Motor neuron (in vitro differentiated cells): ENCODE results near the gene MGAT1. TPM values are rescaled to one million over a fixed set of nuclear protein-coding genes. Genes with fewer than 3 reads are reported as not detected.

Experiments
- ATAC-seq, 8 experiments: fragments of 200-7000 bp; cut with Tn5 transposase; replicated peaks in 6 of 8; 2 replicates each; pipeline ENCODE4 v1.8.0; 2021; ENCODE audit warnings: mild to moderate bottlenecking in 8 of 8, moderate library complexity in 8 of 8
- H3K27ac ChIP-seq, 2 donors: fragments of 250-450 bp; sonication (Bioruptor Pico); 2 replicates each; pipeline ENCODE4 v1.9.0; 2021; ENCODE audit warnings: antibody characterized with exemption in 2 of 2, mild to moderate bottlenecking in 2 of 2, moderate library complexity in 1 of 2
- H3K4me1 ChIP-seq, 2 donors: fragments of 250-450 bp; sonication (Bioruptor Pico); replicated peaks in 1 of 2; 2 replicates each; pipeline ENCODE4 v1.6.1; 2021; ENCODE audit warnings: antibody characterized with exemption in 2 of 2, mild to moderate bottlenecking in 2 of 2, moderate library complexity in 1 of 2
- H3K4me3 ChIP-seq, 5 donors: fragments of 250-450 bp; sonication (Bioruptor Pico); 2 replicates each; pipeline ENCODE4 v1.9.0; 2021; ENCODE audit warnings: antibody characterized with exemption in 5 of 5, mild to moderate bottlenecking in 5 of 5, moderate library complexity in 4 of 5
- WGBS, 10 experiments: fragments of 450-650 bp; shearing (Covaris generic); methylation state at CpG; one replicate each; pipeline ENCODE4 v1.0.0; 2022; 5-methylcytosine and 5-hydroxymethylcytosine counted together
- in situ Hi-C, 9 experiments: fragments of 400-800 bp; cut with MboI; loops; one replicate each; pipeline ENCODE4 v1.15.0; 2021; ENCODE audit warnings: low sequenced_read_pairs in 9 of 9, low pct_unique_long_range_greater_than_20kb in 2 of 9; ENCODE audit not compliant: unreplicated experiment in 9 of 9
- total RNA-seq, 8 experiments: library from RNA; unstranded; fragments of 300-600 nt; gene quantifications; 2 replicates each; pipeline versions ENCODE4 v1.2.3 to v1.2.4, GENCODE V29; 2022

The MGAT1 gene
- total RNA-seq: 10 to 100 TPM; 24.6 to 59.6 (median 37.7) TPM

- WGBS, 10 experiments: 7% methylated on average over 3 of the region's 87 CpGs; no CpG with 5 or more reads in 9 of the 10 experiments
- in situ Hi-C loops: no loop called here
Measured at GRCh38 chr5:180802325-180803180, at the start of gene MGAT1. MGAT1 (minus strand) TSS chr5:180802806; CDS start chr5:180792971, 9,835 bp downstream.

GRCh38 chr5:180850434-180851078, 48.0 kb upstream of the MGAT1 start:
- 90 to 100% (median 92%) methylated on average over 2 to 8 of the region's 10 CpGs; no CpG with 5 or more reads in 3 of the 10 experiments for WGBS, 10 experiments
- H3K27ac ChIP-seq: no peak overlapping the region
- in situ Hi-C loops: no loop called here
- ATAC-seq: no peak
- no peaks in the 10 kb centered on the region for H3K4me1 ChIP-seq
- no peak overlapping the region for H3K4me3 ChIP-seq

More at GRCh38 chr5:180802325-180803180, at the start of gene MGAT1:
- Histone ChIP-seq H3K4me3 (peak within 1 kb of the TSS; percentile 53 to 90 (median 56)), H3K4me1 (peaks cover 27 to 28% of the 10 kb centered on the region in 2 donors), H3K27ac (peak within 1 kb of the TSS; percentile 65 to 81)
- peak; percentile 68 to 85 (median 80) for ATAC-seq

- ATAC-seq: no peak
- H3K4me3 ChIP-seq: no peak overlapping the region
- H3K27ac ChIP-seq: no peak overlapping the region
- 80 to 100% (median 89%) methylated on average over 1 to 4 of the region's 4 CpGs for WGBS, 10 experiments
- in situ Hi-C loops: no loop called here
- H3K4me1 ChIP-seq: no peaks in the 10 kb centered on the region
Measured at GRCh38 chr5:180849827-180850226, 47.2 kb upstream of the MGAT1 start.

GRCh38 chr5:180848878-180849277, 46.3 kb upstream of the MGAT1 start:
- in situ Hi-C loops: no loop called here
- WGBS, 10 experiments: 89 to 100% (median 100%) methylated on average over 1 of the region's 1 CpG; no CpG with 5 or more reads in 5 of the 10 experiments
- ATAC-seq: no peak
- Histone ChIP-seq H3K4me1 (no peaks in the 10 kb centered on the region), H3K27ac (no peak overlapping the region), H3K4me3 (no peak overlapping the region)

GRCh38 chr5:180848265-180848664, 45.7 kb upstream of the MGAT1 start:
- H3K4me3 ChIP-seq: no peak overlapping the region
- no peak overlapping the region for H3K27ac ChIP-seq
- no peaks in the 10 kb centered on the region for H3K4me1 ChIP-seq
- no peak for ATAC-seq
- WGBS, 10 experiments: 88 to 100% (median 100%) methylated on average over 1 of the region's 1 CpG; no CpG with 5 or more reads in 1 of the 10 experiments
- in situ Hi-C loops: no loop called here

- Histone ChIP-seq H3K4me3 (no peak overlapping the region), H3K27ac (no peak overlapping the region), H3K4me1 (no peaks in the 10 kb centered on the region)
- 0 to 80% (median 67%) methylated on average over 1 to 3 of the region's 3 CpGs; no CpG with 5 or more reads in 7 of the 10 experiments for WGBS, 10 experiments
- in situ Hi-C loops: no loop called here
- ATAC-seq: no peak
Measured at GRCh38 chr5:180847026-180847425, 44.4 kb upstream of the MGAT1 start.

GRCh38 chr5:180844858-180845257, 42.3 kb upstream of the MGAT1 start:
- H3K4me3 ChIP-seq: no peak overlapping the region
- in situ Hi-C loops: no loop called here
- no peaks in the 10 kb centered on the region for H3K4me1 ChIP-seq
- H3K27ac ChIP-seq: no peak overlapping the region
- 83 to 100% (median 100%) methylated on average over 1 of the region's 1 CpG; no CpG with 5 or more reads in 5 of the 10 experiments for WGBS, 10 experiments
- ATAC-seq: no peak

GRCh38 chr5:180844432-180844831, 41.8 kb upstream of the MGAT1 start:
- Histone ChIP-seq H3K4me3 (no peak overlapping the region), H3K4me1 (no peaks in the 10 kb centered on the region), H3K27ac (no peak overlapping the region)
- ATAC-seq: peak in 1 of 8 experiments; percentile 33
- 0 to 100% (median 40%) methylated on average over 1 to 3 of the region's 3 CpGs; no CpG with 5 or more reads in 7 of the 10 experiments for WGBS, 10 experiments
- in situ Hi-C loops: no loop called here

GRCh38 chr5:180839935-180840334, 37.3 kb upstream of the MGAT1 start:
- 90 to 100% (median 100%) methylated on average over 1 to 2 of the region's 3 CpGs; no CpG with 5 or more reads in 6 of the 10 experiments for WGBS, 10 experiments
- in situ Hi-C loops: no loop called here

GRCh38 chr5:180839227-180839626, 36.6 kb upstream of the MGAT1 start:
- in situ Hi-C loops: no loop called here
- Histone ChIP-seq H3K4me1 (no peaks in the 10 kb centered on the region), H3K4me3 (no peak overlapping the region), H3K27ac (no peak overlapping the region)
- ATAC-seq: no peak
- 86 to 100% (median 100%) methylated on average over 1 to 2 of the region's 2 CpGs; no CpG with 5 or more reads in 3 of the 10 experiments for whole genome bisulfite sequencing, 10 experiments

More at GRCh38 chr5:180839935-180840334, 37.3 kb upstream of the MGAT1 start:
- ATAC-seq: no peak
- Histone ChIP-seq H3K4me3 (no peak overlapping the region), H3K27ac (no peak overlapping the region), H3K4me1 (no peaks in the 10 kb centered on the region)

- in situ Hi-C loops: no loop called here
- WGBS, 10 experiments: 48 to 100% (median 85%) methylated on average over 1 to 4 of the region's 4 CpGs; no CpG with 5 or more reads in 1 of the 10 experiments
- peak in 2 of 8 experiments; percentile 45 to 85 for ATAC-seq
- H3K4me1 ChIP-seq: peaks cover 3 to 6% of the 10 kb centered on the region in 2 donors
- H3K4me3 ChIP-seq: no peak overlapping the region
- H3K27ac ChIP-seq: no peak overlapping the region
Measured at GRCh38 chr5:180837478-180837877, 34.9 kb upstream of the MGAT1 start.

GRCh38 chr5:180832638-180833068, 30.0 kb upstream of the MGAT1 start:
- Histone ChIP-seq H3K4me3 (peak overlapping the region in 3 of 5 donors; percentile 66 to 83 (median 72)), H3K27ac (no peak overlapping the region)

More at GRCh38 chr5:180832638-180833068, 30.0 kb upstream of the MGAT1 start:
- 68 to 83% (median 80%) methylated on average over 1 to 2 of the region's 2 CpGs; no CpG with 5 or more reads in 7 of the 10 experiments for WGBS, 10 experiments
- ATAC-seq: no peak
- H3K4me1 ChIP-seq: peaks cover 14 to 16% of the 10 kb centered on the region in 2 donors
- in situ Hi-C loops: no loop called here
